NT2/D1 (cell line): ENCODE measurements around the gene PPP1R12B.

Experiments used
- YY1 ChIP-seq: IDR thresholded peaks from 2 replicates; pipeline ENCODE4 v1.6.1; 2011; ENCODE audit not compliant: insufficient read length, insufficient read depth
- ZNF274 ChIP-seq: IDR thresholded peaks from 2 replicates; pipeline ENCODE4 v1.6.1; 2011; ENCODE audit warnings: mild to moderate bottlenecking, low read depth, low read length

DNA sequence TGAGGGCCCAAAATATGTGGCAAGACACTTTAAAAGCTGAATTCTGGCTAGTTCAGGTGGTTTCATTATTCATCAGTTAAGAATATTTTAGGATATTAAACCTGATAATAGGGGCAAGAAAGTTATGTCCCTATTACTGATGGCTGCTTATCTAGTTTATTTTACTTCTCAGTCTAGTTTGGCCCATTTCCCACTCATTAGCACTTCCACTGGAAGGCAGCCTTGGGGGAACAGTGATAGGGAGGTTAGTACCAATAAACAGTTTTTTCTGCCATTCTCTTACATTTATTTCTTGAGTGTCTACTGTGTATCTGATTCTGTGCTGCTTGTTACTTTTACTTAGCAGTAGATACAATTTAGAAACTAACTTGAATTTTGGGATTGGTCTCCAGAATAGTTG is 9.0 kb downstream of the PPP1R12B start:
- TF ChIP-seq ZNF274 = no peak
- TF ChIP-seq YY1 = no peak
